Right ventricle myocardium superior (tissue), 1 donor: ENCODE data around the gene SYNPO2. TPM values are rescaled to one million over a fixed set of nuclear protein-coding genes. Genes with fewer than 3 reads are reported as not detected.
"Not testable (repeated sequence)": the region's sequence is repeated elsewhere in the genome, so short reads cannot be mapped to it uniquely, and the experiment has no call there.

Experiments used
- ATAC-seq: fragments of 200-7000 bp; cut with Tn5 transposase; one replicate; pipeline ENCODE4 v1.9.1; 2020; ENCODE audit warnings: mild to moderate bottlenecking; ENCODE audit not compliant: poor library complexity
- DNase-seq: peaks from one replicate; pipeline ENCODE4 v3.0.0-alpha.2; 2020
- intact Hi-C: fragments of 100-400 bp; cut with DNase I; formaldehyde crosslinking; loops from one replicate; pipeline ENCODE4 v1.11.2; 2022
- total RNA-seq: library from RNA; stranded (reverse); fragmentation: NEBNext Ultra II Directional; extraction: Animal tissue kit (Norgen Biotek cat#: 25700); gene quantifications from one replicate; pipeline ENCODE4 v1.2.1, GENCODE V29; 2021
- donor health status: DM: no; HTN: yes; CAD: no; lungs with severe emphysema.

Gene SYNPO2
- total RNA-seq, 1 donor from 2014 or later = 196 TPM

DNA sequence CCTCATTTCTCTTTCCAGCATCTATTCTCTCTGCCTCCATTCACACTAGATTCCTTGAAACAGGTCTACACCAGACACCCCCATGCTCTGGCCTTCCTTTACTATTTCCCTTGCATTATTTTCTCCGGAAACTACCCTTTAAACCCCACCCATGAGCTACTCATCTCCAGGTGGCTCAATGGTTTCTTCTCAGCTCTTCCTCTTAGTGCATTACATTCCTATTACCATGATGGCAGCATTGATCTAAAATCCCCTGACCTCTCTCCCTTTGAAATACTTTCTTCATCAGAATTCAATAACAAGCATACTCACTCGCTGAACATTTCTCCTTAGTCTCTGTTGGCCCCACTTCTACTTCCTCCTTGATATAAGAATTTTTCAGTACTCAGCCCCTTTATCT, 94.6 kb downstream of the SYNPO2 start:
- intact Hi-C loops = loop anchor here (5.0 to 10.0 kb wide), 3 partner anchors 62 to 304 kb away; no protein-coding TSS in a partner anchor
- ATAC-seq (no peak), DNase-seq (no peak)

- no peak for DNase-seq
- no peak for ATAC-seq
- intact Hi-C loops = loop anchor here (5.0 to 10.0 kb wide), 3 partner anchors 61 to 303 kb away; no protein-coding TSS in a partner anchor
These were observed 95.2 kb downstream of the SYNPO2 start for GRCh38 chr4:118983831-118984230.

- ATAC-seq = peak; percentile 1
- no peak for DNase-seq
- intact Hi-C loops = loop anchor here (10.0 kb wide), 2 partner anchors 59 to 169 kb away; no protein-coding TSS in a partner anchor
These were observed 96.7 kb downstream of the SYNPO2 start for GRCh38 chr4:118985170-118986000.

- DNase-seq (no peak), ATAC-seq (no peak)
- intact Hi-C loops = loop anchor here (10.0 kb wide), 2 partner anchors 57 to 167 kb away; no protein-coding TSS in a partner anchor
These were observed 99.4 kb downstream of the SYNPO2 start for GRCh38 chr4:118987959-118988634.

- intact Hi-C loops = loop anchor here (10.0 kb wide), 2 partner anchors 56 to 166 kb away; no protein-coding TSS in a partner anchor
- no peak for ATAC-seq
- DNase-seq = no peak
These were observed 100.0 kb downstream of the SYNPO2 start for GRCh38 chr4:118988635-118988972.

DNA sequence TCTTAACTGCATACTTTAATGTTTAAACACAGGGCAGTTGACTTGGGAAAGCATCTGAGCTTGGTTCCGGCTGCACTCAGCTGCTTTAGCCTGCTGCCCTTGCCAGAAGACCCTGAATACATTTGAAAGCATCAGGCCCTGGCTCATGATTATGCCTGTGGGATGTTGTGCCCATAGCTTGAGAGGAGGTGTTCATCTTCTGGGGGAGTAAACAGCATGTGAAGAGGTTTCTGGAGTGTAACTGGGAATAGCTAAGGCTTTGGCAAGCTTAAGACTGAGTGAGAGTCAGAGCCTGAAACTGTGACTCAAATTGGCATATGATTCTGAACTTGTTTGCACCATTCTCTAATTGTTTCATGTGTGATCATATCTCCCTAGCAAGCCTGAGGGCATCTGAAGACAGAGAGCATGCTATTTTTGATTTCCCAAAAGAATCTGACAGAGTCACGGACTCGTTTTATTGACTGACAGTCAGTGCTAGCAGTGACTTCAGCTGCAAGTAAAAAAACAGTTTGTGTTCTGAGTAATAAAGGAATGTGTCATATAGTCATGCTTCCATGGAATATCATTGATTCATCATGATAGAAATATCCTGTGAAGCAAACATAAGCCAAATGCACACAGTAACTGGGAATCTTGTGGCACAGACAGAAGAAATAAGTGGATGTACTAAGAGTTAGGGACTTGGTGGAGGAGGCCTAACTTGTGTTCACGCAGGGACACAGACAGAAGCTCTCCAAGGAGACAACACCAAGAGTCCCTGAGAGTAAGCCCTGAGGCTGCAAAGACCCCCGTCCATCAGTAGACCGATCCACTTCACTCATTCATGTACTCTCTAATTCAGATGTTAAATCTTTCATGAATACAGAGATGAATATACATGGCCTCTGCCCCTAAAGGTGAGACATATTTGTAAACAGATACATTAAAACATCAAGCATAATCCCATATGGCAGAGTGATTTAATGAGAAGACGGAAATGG, 100.7 kb downstream of the SYNPO2 start:
- ATAC-seq (peak; percentile 28), DNase-seq (no peak)
- intact Hi-C loops = loop anchor here (10.0 kb wide), 2 partner anchors 55 to 165 kb away; no protein-coding TSS in a partner anchor

DNA sequence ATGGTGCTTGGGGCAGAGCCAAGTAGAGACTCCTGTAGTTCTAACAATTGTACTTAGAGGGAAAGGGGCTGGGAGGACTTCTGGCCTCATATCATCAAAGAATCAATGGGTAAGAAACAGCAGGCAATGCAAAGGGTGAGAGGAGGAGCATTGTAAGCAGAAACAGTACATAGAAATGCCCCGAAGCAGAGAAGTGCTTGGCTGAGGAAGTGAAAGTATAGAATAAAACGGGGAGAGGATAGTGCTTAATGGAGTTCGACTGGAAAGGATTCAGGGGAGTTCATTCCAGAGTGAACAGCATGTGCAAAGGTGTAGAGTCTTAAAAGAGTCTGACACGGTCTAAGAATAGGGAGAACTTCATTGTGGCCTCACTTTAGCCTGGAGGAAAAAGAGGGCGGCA, 103.0 kb downstream of the SYNPO2 start:
- DNase-seq (no peak), ATAC-seq (no peak)
- intact Hi-C loops = no loop called here

DNA sequence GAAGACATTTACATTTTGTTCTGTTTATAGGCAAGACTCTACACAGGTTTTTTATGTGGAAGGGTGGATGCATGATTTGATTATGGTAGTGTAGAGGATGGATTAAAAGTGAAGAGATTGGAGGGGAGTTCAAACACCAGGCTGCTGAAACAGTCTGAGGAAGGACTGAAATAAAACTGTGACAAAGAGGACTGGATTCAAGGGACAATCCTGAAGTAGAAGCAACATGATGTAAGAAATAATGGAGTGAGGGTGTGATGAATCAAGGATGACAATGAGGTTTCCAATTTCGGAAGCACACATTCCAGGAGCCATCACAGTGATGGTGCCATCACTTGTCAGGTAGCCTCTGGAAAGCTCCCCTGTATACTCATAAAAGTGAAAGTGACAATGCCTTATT, 103.5 kb downstream of the SYNPO2 start:
- DNase-seq (no peak), ATAC-seq (no peak)
- intact Hi-C loops = no loop called here

DNA sequence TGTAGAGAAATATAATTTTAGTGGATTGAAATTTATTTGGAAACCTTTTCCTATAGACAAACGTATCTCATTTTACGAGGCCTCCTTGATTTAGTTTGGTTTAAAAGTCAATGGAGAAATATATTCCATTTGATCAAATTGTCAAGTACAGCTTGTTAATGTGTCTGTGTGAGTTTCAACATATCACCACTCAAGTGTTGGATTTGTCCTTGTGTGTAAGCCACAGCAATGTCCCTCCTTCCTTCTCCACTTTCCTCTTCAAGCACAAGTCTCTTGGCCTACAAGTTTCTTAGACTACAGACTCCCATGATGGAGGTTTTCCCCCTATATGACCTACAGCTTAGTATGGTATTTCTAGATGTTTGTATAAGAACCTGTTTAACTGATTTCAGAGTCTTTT, 104.7 kb downstream of the SYNPO2 start:
- ATAC-seq (no peak), DNase-seq (no peak)
- intact Hi-C loops = no loop called here

- ATAC-seq (no peak), DNase-seq (no peak)
- intact Hi-C loops = no loop called here
These were observed 105.4 kb downstream of the SYNPO2 start for GRCh38 chr4:118994030-118994429.

- intact Hi-C loops = no loop called here
- ATAC-seq = no peak
These were observed 107.2 kb downstream of the SYNPO2 start for GRCh38 chr4:118995693-118996391.

DNA sequence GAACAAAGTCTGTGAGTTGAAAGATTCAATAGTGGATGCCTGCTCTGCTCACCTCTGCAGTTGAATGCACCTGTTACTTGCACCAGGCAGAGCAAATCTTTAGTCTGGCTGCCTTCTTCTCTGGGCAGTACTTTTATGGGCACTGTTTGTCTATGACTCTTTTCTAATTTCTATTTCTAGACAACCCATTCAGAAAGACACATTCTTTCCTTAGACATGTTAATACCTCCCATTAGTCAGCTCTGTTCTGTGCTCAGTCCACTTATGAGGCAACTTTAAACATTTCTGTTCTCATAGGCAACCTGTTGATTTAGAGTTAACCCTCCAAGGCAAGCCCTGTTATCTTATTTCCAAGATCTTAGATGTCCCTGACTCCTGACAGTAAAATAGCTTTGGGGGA, 108.9 kb downstream of the SYNPO2 start:
- intact Hi-C loops = no loop called here
- peak; percentile 19 for ATAC-seq
- no peak for DNase-seq

More at GRCh38 chr4:118995693-118996391, 107.2 kb downstream of the SYNPO2 start:
- no peak for DNase-seq

- DNase-seq (no peak), ATAC-seq (no peak)
- intact Hi-C loops = no loop called here
These were observed 111.3 kb downstream of the SYNPO2 start for GRCh38 chr4:118999919-119000318.

DNA sequence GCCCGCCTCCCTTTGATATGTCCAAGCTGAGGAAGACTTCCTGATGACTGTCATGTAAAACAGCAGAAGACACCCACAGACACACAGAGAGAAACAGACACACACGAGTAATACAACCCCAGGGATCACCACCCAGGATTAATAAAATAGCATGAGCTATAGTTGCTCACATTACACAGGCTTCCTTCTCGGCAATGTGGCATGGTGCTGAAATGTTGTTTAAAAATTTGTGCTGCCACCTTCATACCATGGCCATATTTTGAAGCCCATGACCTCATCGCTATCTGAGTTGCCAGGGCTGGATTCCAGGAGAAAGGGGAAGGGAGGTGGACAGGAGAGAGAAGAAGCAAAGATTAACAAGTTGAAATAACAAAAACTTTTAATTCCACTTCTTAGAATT, 111.7 kb downstream of the SYNPO2 start:
- ATAC-seq (peak; percentile 82), DNase-seq (no peak)
- intact Hi-C loops = no loop called here

GRCh38 chr4:119002476-119002875, 113.8 kb downstream of the SYNPO2 start:
- DNase-seq (no peak), ATAC-seq (no peak)
- intact Hi-C loops = no loop called here

- DNase-seq, ATAC-seq, intact Hi-C loops: not testable (repeated sequence)
These were observed 114.3 kb downstream of the SYNPO2 start for GRCh38 chr4:119003001-119003400.

- no peak for DNase-seq
- intact Hi-C loops = no loop called here
- peak; percentile 32 for ATAC-seq
These were observed 117.3 kb downstream of the SYNPO2 start for GRCh38 chr4:119005928-119006460.

- no peak for DNase-seq
- no peak for ATAC-seq
- intact Hi-C loops = no loop called here
These were observed 120.1 kb downstream of the SYNPO2 start for GRCh38 chr4:119008761-119009160.
